Measurements from ENCODE around the gene CHCHD10. TPM values are rescaled to one million over a fixed set of nuclear protein-coding genes. Genes with fewer than 3 reads are reported as not detected.
A peak's percentile ranks its signal among the peaks of the same experiment; 100 is the strongest.

Gene CHCHD10
- total and polyA plus RNA-seq, 8 donors: 30.6 to 134 (median 56.1) TPM

GRCh38 chr22:23720855-23721254 lies 46.9 kb downstream of the CHCHD10 start:
- Histone ChIP-seq H3K9me3 (no peaks in the 10 kb centered on the region), H3K36me3 (no peaks in the 10 kb centered on the region), H3K27me3 (no peaks in the 10 kb centered on the region), H3K4me1 (peaks cover 0 to 6% (median 0%) of the 10 kb centered on the region in 3 donors), H3K27ac (no peak overlapping the region), H3K4me3 (no peak overlapping the region)
- no peak for ATAC-seq
- WGBS, 2 donors: 54 to 59% methylated on average over 6 of the region's 6 CpGs
- TF ChIP-seq CTCF (IDR thresholded peaks at IDR 0.05): no peak
- no peak for FAIRE-seq
- no peak for DNase-seq
- intact Hi-C loops (cut with DNase I): no loop called here

- Histone ChIP-seq H3K4me3 (no peak overlapping the region), H3K4me1 (peaks cover 0 to 8% (median 0%) of the 10 kb centered on the region in 3 donors), H3K9me3 (no peaks in the 10 kb centered on the region), H3K36me3 (no peaks in the 10 kb centered on the region), H3K27me3 (no peaks in the 10 kb centered on the region), H3K27ac (no peak overlapping the region)
- 85 to 87% methylated on average over 17 of the region's 17 CpGs for WGBS, 2 donors
- TF ChIP-seq CTCF (IDR thresholded peaks at IDR 0.05): no peak
- no peak for ATAC-seq
- DNase-seq: peak in 1 of 6 donors; percentile 25
- intact Hi-C loops (cut with DNase I): no loop called here
- no peak for FAIRE-seq
Measured at GRCh38 chr22:23718371-23719165, 49.2 kb downstream of the CHCHD10 start.

GRCh38 chr22:23716811-23717801 lies 50.7 kb downstream of the CHCHD10 start:
- Histone ChIP-seq H3K27ac (peak overlapping the region; percentile 47 to 69 (median 54)), H3K36me3 (peaks cover 0 to 7% (median 0%) of the 10 kb centered on the region in 3 donors), H3K9me3 (no peaks in the 10 kb centered on the region), H3K4me1 (peaks cover 0 to 8% (median 0%) of the 10 kb centered on the region in 3 donors), H3K27me3 (no peaks in the 10 kb centered on the region), H3K4me3 (peak overlapping the region; percentile 58 to 96 (median 82))
- intact Hi-C loops (cut with DNase I): no loop called here
- ATAC-seq (peak; percentile 96 to 98 (median 98)), FAIRE-seq (no peak), DNase-seq (peak; percentile 78 to 93 (median 85))
- no peak for TF ChIP-seq CTCF (IDR thresholded peaks at IDR 0.05)
- 4 to 6% methylated on average over 73 to 84 of the region's 84 CpGs for WGBS, 2 donors

Other genes starting within 250 kb of the CHCHD10 start
- gene IGLL1, start 187.7 kb downstream of the CHCHD10 start, total RNA-seq: not detected
- under 1 TPM in 1 of 2 donors, not detected in 1; 0.26 TPM for gene IGLL1, start 187.7 kb downstream of the CHCHD10 start, polyA plus RNA-seq
- gene DRICH1, start 135.7 kb downstream of the CHCHD10 start, total RNA-seq: 1 to 10 TPM in 1 of 6 donors, under 1 TPM in 4, not detected in 1; 0.18 to 1.2 (median 0.58) TPM
- gene DRICH1, start 135.7 kb downstream of the CHCHD10 start, polyA plus RNA-seq: 1 to 10 TPM; 2.5 to 3.2 TPM
- gene RGL4, start 77.0 kb downstream of the CHCHD10 start, total RNA-seq: under 1 TPM in 2 of 6 donors, not detected in 4; 0.50 to 0.95 TPM
- under 1 TPM; 0.42 to 0.72 TPM for gene RGL4, start 77.0 kb downstream of the CHCHD10 start, polyA plus RNA-seq
- gene ZNF70, start 16.9 kb downstream of the CHCHD10 start, total RNA-seq: 1 to 10 TPM; 2.2 to 4.3 (median 2.8) TPM
- 1 to 10 TPM in 1 of 2 donors, under 1 TPM in 1; 0.77 to 1.4 TPM for gene ZNF70, start 16.9 kb downstream of the CHCHD10 start, polyA plus RNA-seq
- under 1 TPM in 1 of 6 donors, not detected in 5; 0.78 TPM for gene VPREB3, start 13.5 kb downstream of the CHCHD10 start, total RNA-seq
- under 1 TPM in 1 of 2 donors, not detected in 1; 0.80 TPM for gene VPREB3, start 13.5 kb downstream of the CHCHD10 start, polyA plus RNA-seq
- gene C22orf15, start 5.0 kb downstream of the CHCHD10 start, total RNA-seq: not detected
- gene C22orf15, start 5.0 kb downstream of the CHCHD10 start, polyA plus RNA-seq: not detected
- 10 to 100 TPM in 1 of 6 donors, 1 to 10 TPM in 1, under 1 TPM in 4; 0.43 to 17.6 (median 0.60) TPM for gene MMP11, start 4.9 kb upstream of the CHCHD10 start, total RNA-seq
- 1 to 10 TPM in 1 of 2 donors, under 1 TPM in 1; 0.87 to 1.3 TPM for gene MMP11, start 4.9 kb upstream of the CHCHD10 start, polyA plus RNA-seq
- gene SMARCB1, start 19.0 kb upstream of the CHCHD10 start, total RNA-seq: 10 to 100 TPM; 25.2 to 36.8 (median 30.4) TPM
- gene SMARCB1, start 19.0 kb upstream of the CHCHD10 start, polyA plus RNA-seq: 10 to 100 TPM; 28.2 to 37.1 TPM
- gene DERL3, start 71.0 kb upstream of the CHCHD10 start, total RNA-seq: 10 to 100 TPM; 13.0 to 26.5 (median 19.1) TPM
- 10 to 100 TPM; 19.7 to 26.3 TPM for gene DERL3, start 71.0 kb upstream of the CHCHD10 start, polyA plus RNA-seq
- 10 to 100 TPM; 10.3 to 20.2 (median 14.7) TPM for gene SLC2A11, start 89.9 kb upstream of the CHCHD10 start, total RNA-seq
- 10 to 100 TPM; 19.2 to 21.9 TPM for gene SLC2A11, start 89.9 kb upstream of the CHCHD10 start, polyA plus RNA-seq
- gene MIF, start 126.4 kb upstream of the CHCHD10 start, total RNA-seq: 100 to 1,000 TPM; 128 to 269 (median 192) TPM
- 100 to 1,000 TPM; 353 to 476 TPM for gene MIF, start 126.4 kb upstream of the CHCHD10 start, polyA plus RNA-seq
- 10 to 100 TPM in 2 of 6 donors, 1 to 10 TPM in 4; 4.4 to 12.4 (median 9.7) TPM for gene GSTT2B, start 193.2 kb upstream of the CHCHD10 start, total RNA-seq
- 10 to 100 TPM; 16.8 to 59.8 TPM for gene GSTT2B, start 193.2 kb upstream of the CHCHD10 start, polyA plus RNA-seq
- 1 to 10 TPM in 5 of 6 donors, under 1 TPM in 1; 0.79 to 4.1 (median 1.7) TPM for gene DDTL, start 198.9 kb upstream of the CHCHD10 start, total RNA-seq
- gene DDTL, start 198.9 kb upstream of the CHCHD10 start, polyA plus RNA-seq: 1 to 10 TPM; 1.4 to 2.8 TPM
- gene DDT, start 206.5 kb upstream of the CHCHD10 start, total RNA-seq: 100 to 1,000 TPM in 3 of 6 donors, 10 to 100 TPM in 3; 77.5 to 188 (median 108) TPM
- gene DDT, start 206.5 kb upstream of the CHCHD10 start, polyA plus RNA-seq: 100 to 1,000 TPM; 125 to 204 TPM
- gene GSTT2, start 212.2 kb upstream of the CHCHD10 start, total RNA-seq: 1 to 10 TPM in 2 of 6 donors, under 1 TPM in 1, not detected in 3; 0.79 to 1.5 (median 1.2) TPM
- gene GSTT2, start 212.2 kb upstream of the CHCHD10 start, polyA plus RNA-seq: 1 to 10 TPM in 1 of 2 donors, under 1 TPM in 1; 0.54 to 1.0 TPM
- gene GSTT4, start 237.5 kb upstream of the CHCHD10 start, total RNA-seq: not detected
- gene GSTT4, start 237.5 kb upstream of the CHCHD10 start, polyA plus RNA-seq: not detected
- gene CABIN1, start 243.3 kb upstream of the CHCHD10 start, total RNA-seq: 10 to 100 TPM; 25.1 to 43.4 (median 26.0) TPM
- gene CABIN1, start 243.3 kb upstream of the CHCHD10 start, polyA plus RNA-seq: 10 to 100 TPM; 46.4 to 58.7 TPM